Stimulated activated CD8-positive, alpha-beta memory T cell treated with anti-CD3 and anti-CD28 coated beads, Interleukin-4, amount 100 ng/mL, for 1 hour (primary cell): ENCODE measurements around the gene TMEM256.

ENCODE experiments used
- DNase-seq, 2 donors: peaks; one replicate each; pipeline ENCODE4 v3.0.0-alpha.2; 2020; ENCODE audit warnings: low read depth in 2 of 2, low spot score in 1 of 2

Gene TMEM256

DNA sequence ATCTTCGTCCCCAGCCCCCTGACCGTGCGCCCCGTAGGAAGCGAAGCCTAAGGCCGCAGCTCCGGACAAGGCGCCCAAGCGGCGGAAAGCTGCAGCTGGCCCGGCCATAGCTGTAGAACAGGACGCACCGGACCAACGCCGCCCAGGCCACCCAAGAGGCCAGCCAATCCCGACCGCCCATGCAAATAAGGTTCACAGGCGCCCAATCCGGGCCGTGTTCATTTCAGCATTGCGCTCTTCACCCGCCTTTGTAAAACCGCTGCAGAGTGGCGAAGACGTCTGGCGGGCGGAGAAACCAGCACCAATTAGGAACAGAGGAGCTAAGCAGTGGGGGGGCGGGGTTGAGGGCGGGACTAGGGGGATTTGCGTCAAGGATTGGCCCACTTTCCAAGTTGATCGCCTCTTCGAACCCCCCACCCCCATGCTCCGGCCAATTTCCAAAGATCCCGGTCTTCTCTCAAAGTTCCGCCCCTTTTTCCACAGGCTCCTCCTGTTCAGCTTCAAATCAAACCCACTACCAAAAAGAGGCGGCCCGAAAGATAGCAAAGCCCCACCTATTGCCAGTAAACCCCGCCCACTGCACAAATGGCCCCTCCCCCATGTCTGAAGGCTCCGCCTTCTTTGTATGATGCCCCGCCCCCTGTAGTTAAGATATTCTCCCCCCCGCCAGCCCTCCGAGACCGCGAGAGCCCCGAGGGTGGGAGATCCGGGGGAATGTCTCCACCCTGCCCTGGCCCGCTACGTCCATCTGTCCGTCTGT, at the start of gene TMEM256:
Gene TMEM256 (minus strand): TSS at position 121 of the 760 bp plus-strand sequence. CDS start 13 bp downstream, at position 108.
- DNase-seq = peak; percentile 92 to 94

DNA sequence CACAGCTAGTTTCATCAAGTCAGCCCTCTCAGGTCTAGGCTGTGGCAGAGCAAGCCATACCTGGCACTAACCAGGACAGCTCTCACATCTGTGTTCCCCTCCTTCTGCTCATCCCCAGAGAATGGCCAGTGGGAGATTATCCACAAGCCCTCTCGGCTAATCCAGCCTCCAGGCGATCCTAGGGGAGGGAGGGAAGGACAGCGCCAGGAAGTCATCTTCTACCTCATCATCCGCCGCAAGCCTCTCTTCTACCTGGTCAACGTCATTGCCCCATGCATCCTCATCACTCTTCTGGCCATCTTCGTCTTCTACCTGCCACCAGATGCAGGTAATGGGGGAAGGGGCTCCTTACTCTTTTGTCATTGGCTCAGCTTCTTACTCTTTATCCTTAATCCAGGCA, 44.6 kb upstream of the TMEM256 start:
- DNase-seq = no peak

DNA sequence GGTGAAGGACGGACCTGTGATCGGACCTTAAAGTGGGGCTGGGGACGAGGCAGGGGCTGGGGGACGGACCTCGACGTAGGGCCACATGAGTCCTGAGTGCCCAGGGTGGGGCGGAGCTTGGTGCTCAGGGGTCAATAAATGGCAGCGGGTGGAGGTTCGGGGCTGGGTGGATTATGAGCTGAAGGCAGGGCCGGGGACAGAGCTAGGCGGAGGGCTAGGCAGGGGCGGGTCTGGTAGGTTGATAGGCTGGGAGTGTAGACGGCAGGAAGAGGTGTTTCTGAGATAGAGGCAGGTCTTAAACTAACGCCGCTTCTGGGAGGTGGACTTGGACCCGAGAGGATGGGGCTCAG, 41.7 kb upstream of the TMEM256 start:
- DNase-seq = no peak

DNA sequence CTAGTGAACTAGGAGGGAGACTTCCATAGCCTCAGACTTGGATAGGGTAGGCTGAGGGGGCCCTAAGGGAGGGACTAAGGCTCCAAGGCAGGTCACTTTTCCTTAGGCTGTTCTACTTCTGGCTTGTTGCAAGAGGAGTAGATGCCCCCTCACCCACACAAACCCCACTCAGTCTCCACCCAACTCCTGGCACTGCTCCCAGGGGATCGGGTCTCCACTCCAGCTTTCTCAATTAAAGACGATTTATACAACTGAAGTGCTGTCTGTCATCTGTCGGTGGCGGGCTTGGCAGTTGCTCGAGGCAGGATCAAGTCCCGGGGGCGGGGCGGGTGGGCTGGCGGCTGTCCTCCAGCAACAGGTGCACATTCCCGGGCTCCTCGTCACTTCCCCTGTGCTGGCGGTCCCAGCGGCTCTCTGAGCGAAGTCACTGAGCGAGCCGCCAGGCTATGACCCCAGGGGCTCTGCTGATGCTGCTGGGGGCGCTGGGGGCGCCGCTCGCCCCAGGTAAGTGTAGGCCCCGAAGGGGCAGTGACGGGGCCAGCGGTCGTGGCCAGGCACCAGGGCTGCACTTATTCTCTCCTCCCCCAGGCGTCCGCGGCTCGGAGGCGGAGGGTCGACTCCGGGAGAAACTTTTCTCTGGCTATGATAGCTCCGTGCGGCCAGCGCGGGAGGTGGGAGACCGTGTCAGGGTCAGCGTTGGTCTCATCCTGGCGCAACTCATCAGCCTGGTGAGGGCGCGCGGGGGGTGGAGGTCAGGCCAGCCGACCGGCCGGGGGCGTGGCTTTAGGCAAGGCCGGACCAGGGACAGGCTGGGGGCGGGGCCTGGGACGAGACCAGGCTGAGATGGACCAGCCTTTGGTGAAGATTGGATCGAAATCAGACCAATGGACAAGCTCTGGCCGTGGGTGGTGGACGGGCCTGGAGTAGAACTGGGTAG, 41.1 kb upstream of the TMEM256 start, which contains the start of gene CHRNB1:
Gene CHRNB1 (plus strand): TSS at position 380 of the 937 bp plus-strand sequence. CDS start 67 bp downstream, at position 447.
- no peak for DNase-seq

DNA sequence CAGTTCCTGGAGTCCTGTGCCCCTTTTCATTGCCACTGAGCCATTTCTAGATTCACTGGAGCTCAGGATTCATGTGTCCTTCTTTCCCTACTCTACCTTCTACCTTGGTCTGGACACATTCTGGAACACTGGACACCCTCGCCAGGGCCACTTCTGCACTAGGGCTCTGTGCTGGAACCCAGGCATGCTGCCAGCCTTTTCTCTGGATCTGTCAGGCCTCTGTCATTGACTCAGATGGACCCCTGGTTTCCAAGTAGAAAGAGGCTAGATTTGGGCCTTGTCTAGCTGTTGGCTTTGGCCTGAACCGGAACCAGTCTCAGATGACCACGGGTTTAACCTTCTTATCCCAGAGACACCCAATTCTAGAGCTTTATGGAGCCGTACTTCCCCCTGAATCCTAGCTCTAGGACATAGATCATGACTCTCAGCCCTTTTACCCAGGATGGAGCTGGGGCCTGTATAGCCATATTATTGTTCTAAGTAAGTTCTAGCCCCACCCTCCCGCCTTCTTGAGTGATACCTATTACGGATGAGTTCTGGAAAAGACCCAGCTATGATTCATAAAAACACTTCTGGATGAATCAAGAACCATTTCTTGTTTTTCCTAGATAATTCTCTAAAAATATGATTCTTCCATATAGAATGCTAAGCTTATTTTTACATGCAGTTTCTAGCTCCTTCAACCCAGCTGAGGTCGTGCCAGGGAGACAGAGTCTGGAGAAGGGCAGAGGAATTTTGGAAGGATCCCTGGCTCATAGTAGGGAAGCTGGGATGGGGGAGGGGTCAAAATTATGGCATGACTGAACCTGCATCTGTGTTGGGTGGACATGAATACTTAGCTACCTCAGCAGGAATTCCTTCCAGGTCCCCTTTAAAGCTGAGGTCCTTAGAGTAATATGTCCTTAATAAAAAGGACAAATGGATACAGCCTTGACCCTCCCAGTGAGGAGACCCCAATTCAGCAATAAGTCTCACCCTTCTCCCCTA, 39.9 kb upstream of the TMEM256 start:
- no peak for DNase-seq

DNA sequence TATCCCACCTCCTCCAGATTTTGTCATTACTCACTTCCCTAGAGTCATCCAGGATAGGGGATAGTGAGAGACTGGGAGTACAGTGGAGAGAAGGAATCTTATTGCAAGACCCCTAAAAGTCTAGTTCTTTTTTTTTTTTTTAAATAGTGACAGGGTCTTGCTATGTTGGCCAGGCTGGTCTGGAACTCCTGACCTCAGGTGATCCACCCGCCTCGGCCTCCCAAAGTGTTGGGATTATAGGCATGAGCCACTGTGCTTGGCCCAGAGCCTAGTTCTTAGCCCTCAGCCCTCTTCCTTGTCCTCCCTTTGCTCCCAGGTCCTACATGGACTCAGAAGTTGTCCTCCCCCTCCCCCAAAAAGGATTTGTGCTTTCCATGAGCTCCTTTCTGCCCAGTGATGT, 38.2 kb upstream of the TMEM256 start:
- no peak for DNase-seq

DNA sequence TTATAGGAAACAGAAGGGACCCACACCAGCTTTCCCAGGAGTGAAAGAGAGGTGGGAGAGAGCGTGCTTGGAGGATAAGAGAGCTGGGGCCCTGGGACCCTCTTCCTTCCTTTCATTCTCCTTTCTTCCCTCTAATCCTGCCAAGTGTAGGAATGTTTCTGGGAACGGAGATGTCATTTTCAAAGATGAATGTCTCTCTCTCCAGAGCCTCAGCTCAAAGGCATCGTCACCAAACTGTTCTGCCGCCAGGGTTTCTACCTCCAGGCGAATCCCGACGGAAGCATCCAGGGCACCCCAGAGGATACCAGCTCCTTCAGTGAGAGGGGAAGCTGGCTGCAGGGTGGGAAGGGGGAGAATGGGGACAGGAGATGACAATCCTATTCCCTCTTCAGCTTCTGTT, 37.4 kb upstream of the TMEM256 start:
- DNase-seq = no peak

DNA sequence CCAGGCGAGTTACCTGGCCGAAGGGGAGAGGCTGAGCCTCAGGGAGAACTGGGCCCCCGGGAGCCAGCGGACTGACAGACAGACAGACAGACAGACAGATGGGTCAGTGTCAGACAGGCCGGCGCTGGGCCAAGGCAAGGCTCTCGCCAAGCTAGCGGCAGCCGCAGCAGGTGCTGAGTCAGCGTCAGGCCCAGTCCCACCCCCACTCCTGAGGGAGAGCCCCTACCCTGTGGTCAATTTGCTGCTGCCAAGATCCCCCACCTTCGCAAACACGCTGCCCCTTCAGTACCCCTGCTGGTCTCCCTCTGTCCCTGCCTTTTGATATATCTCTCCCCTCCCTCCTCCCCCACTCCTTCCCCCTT, 36.9 kb upstream of the TMEM256 start:
- no peak for DNase-seq

DNA sequence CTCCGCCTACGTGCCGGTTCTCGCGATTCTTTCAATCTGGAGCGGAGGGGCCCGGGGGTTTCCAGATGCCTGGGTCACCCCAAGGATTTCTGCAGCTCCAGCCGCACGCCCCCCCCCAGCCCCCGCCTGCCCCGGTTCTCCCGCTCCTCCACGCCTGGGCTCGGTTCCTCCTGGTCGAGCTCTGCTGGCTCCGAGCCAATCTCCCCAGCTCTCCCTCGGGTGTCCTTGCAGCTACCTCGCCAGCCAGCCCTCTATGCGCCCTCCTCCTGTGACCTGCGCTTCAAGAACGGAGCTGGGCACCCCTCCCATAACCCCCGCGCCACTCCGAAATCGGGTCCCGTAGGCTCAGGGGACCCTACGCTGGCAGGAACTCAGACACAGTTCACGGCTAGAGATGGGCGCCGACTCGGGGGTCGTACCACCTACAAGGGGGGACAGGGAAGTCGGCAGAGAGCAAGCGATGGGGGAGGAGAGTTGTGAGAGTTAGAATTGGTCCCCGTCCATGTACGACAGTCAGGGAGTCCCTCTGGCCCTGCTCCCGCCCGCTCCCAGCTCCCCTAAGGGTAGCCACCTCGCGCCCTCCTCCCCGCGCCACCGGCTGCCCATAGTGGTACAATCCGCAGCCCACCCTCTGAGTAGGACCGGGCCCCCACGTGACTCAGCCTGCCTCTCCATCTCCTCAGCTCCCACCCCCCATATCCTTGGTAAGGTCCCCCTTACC, 36.4 kb upstream of the TMEM256 start:
- DNase-seq = no peak

DNA sequence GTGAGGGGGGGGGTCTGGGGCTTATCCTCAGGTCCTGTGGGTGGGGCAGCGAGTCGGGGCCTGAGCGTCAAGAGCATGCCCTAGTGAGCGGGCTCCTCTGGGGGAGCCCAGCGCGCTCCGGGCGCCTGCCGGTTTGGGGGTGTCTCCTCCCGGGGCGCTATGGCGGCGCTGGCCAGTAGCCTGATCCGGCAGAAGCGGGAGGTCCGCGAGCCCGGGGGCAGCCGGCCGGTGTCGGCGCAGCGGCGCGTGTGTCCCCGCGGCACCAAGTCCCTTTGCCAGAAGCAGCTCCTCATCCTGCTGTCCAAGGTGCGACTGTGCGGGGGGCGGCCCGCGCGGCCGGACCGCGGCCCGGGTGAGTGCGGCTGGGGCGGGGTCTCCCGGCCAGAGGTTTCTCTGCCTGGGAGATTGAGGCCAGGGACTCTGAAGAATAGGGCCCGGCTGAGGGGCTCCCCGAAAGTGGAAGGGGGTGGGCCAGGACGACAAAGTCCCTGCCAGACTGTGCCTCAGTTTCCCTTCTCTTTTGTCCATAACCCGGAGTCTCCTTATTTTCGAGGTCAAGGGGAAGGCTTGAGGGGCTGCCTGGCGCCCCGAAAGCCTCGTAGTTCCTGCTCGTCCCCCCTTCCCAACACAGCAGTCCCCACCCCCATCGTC, 35.7 kb upstream of the TMEM256 start, which contains the start of gene FGF11:
Gene FGF11 (plus strand): TSS at position 51 of the 651 bp plus-strand sequence. CDS start 109 bp downstream, at position 160.
- DNase-seq = no peak

DNA sequence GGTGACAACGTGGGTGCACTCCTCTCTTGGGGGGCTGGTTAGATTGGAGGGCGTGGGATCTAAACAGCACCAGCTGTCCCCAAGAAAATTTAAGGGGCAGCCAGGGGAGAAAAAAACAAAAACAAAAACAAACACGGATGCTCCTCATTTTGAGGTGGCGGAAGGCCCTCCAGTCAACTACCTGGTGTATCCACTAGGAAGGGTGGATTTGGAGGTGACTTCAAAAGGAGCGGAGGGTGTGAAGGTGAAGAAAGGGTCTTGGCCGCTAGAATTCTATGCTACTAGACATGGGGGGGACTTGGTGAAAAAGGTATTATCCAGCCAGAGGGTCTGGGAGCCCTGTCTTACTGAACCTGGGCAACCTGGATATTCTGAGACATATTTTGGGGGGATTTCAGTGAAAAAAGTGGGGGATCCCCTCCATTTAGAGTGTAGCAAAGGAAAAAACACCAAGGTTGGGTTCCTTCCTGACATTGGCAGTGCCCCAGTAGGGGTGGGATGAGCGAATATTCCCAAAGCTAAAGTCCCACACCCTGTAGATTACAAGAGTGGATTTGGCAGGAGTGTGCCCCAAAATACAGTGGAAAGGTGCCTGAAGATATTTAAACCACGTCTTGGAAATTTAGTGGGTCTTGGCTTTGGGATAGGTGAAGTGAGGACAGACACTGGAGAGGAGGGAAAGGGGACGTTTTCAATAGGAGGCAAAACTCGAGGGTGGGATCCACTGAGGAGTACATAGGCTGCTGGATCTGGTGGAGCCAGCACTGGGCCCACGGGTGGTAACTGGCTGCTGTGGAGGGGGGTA, 35.0 kb upstream of the TMEM256 start:
- no peak for DNase-seq

DNA sequence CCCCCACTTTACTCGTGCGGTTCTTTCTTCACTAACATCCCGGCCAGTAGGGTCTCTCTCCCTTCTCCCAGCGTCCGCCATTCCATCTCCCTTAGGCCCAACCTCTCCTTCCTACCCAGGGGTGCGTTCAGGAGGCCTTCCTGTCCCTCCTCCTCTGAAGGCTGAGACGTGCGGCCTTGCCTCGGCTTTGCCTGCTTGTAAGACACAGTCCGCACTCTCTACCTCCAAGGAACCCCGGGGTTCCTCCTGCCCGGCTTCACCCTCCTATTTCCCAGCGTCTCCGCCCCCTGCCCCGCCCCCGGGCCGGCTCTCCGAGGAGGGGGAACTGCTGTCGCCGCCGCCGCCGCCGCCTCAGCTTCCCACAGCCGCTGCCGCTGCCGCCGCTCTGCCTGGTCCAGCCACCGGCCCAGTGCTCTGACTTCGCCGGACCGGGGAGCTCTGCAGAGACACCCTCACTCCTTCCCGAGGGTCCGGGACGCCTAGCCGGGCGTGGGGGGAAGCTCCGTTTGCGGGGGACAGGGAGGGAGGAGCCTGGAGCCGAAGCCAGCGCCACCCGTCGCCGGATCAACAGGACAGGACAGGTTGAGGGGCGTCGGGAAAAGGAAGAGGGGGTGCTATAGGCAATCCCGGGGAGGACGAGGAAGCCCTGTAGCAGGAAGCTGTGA, 34.2 kb upstream of the TMEM256 start:
- DNase-seq = peak in 1 of 2 donors; percentile 21

DNA sequence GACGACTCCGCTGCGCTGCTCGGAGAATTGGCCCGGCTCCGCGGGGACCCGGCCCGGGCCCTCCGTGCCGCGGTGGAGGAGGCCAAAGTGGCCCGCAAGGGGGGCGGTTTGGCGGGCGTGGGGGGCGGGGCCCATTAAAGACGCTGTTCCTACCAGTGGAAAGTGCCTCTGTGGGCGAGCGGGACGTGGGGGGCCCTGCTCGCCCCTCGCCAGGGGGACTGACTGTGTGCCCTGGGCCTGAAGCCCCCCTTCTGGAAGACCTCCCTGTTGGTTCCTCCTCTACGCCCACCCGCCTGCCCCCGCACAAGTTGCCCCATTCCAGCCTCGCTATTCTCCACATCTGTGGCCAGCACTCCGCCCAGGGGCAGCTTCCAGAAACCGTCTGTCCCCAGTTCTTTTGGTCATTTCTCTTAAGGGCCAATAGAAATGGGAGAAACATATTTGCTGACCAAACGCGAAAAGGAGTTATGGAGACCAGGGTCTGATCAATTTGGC, 33.5 kb upstream of the TMEM256 start:
- no peak for DNase-seq

DNA sequence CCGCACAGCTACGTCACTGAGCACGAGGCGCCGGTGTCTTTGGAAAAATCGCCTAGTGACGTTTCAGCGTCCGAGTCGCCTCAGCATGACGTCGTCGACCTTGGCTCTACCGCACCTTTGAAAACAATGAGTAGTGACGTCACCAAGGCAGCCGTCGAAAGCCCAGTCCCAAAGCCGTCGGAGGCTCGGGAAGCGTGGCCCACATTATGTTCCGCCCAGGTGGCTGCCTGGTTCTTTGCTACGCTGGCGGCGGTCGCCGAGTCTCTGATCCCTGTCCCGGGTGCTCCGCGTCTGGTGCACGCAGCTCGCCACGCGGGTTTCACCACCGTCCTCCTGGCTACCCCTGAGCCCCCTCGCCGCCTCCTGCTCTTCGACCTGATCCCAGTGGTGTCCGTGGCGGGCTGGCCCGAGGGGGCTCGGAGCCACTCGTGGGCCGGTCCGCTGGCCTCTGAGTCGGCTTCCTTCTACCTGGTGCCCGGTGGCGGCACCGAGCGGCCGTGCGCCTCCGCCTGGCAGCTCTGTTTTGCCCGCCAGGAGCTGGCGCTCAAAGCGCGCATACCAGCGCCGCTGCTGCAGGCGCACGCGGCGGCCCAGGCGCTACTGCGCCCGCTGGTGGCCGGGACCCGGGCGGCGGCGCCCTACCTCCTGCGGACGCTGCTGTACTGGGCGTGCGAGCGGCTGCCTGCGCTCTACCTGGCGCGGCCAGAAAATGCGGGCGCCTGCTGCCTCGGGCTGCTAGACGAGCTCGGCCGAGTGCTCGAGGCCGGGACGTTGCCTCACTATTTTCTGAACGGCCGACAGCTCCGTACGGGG, 32.9 kb upstream of the TMEM256 start:
- peak; percentile 38 to 64 for DNase-seq

DNA sequence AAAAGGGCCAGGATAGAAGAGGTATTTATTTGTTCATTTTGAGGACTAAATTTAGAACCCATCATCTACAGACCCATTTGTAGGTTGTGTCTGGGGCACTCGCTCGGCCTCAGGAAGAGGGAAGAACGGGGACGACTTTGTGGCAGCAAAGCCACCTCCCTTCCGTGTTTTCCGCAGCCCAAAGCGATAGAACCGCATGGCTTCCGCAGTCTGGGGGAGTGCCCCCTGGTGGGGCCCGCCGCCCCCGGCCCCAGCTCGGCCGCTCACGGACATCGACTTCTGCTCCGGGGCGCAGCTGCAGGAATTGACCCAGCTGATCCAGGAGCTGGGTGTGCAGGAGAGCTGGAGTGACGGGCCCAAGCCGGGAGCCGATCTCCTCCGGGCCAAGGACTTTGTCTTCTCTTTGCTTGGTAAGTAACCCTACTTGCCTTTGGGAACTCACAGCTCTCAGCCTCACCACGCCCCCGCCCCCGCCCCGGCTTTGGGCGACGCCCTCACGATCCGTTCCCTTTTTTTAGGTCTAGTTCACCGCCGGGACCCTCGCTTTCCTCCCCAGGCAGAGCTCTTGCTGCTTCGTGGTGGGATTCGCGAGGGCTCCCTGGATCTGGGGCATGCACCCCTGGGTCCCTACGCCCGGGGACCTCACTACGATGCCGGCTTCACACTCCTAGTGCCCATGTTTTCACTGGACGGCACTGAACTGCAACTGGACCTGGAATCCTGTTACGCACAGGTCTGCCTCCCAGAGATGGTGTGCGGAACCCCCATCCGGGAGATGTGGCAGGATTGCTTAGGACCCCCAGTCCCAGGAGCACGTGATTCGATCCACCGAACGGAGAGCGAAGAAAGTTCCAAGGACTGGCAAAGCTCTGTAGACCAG, 32.0 kb upstream of the TMEM256 start:
- DNase-seq = no peak

DNA sequence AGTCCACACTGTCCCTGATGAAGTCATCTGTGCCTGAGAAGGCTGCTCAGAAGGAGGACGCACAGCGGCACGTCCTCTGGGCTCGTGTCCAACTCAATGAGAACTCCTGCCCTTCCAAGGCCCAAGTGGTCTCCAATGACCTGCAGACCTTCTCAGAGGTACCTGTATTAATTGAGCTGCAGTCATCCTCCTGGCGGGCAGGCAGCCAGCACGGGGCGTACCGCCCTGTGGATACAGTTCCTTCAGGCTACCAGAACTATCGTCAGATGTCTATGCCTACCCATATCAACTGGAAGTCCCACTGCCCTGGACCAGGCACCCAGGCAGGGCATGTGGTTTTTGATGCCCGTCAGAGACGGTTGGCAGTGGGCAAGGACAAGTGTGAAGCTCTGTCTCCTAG, 28.4 kb upstream of the TMEM256 start:
- DNase-seq = no peak
